HG03565 (cell line): ENCODE data around the gene RIC1.
"Not testable (repeated sequence)": the region's sequence is repeated elsewhere in the genome, so short reads cannot be mapped to it uniquely, and the experiment has no call there.

Source experiments
- ATAC-seq: cut with Tn5 transposase; IDR thresholded peaks from one replicate; pipeline ENCODE4 v1.9.1; 2021; ENCODE audit warnings: mild to moderate bottlenecking, moderate library complexity; ENCODE audit not compliant: unreplicated experiment

RIC1 gene

DNA sequence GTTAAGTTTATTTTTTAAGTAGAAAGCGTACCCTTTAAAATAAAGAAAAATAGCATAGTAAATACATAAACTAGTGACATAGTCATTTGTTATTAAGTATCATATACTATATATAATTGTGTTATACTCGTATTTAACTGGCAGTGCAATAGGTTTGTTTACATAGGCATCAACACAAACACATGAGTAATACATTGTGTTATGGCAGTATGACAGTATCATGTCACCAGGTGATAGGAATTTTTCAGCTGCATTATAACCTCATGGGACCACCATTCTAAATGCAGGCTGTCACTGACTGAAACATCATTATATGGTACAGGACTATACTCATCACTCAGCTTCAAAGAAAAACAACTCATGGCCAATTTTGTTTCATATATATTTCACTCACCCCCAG, 8.4 kb upstream of the RIC1 start:
- no peak for ATAC-seq

DNA sequence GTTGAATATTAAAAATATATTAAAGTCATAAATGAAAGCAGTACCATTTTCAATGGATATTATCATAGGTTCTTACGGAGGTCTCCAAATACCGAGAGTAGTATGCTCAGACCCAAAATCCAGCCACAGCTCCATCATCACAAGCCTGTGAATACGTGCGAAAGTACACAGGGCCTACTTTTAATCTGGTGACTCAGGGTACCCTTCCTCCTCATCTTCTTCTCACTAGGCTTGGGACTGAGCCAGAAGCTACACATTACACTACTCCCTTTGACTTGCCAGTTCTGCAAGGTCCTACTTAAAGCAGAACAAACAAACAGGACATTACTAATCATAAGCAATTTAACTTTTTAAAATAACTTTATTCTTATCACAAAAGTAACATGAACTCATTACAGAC, 7.6 kb upstream of the RIC1 start:
- no peak for ATAC-seq

DNA sequence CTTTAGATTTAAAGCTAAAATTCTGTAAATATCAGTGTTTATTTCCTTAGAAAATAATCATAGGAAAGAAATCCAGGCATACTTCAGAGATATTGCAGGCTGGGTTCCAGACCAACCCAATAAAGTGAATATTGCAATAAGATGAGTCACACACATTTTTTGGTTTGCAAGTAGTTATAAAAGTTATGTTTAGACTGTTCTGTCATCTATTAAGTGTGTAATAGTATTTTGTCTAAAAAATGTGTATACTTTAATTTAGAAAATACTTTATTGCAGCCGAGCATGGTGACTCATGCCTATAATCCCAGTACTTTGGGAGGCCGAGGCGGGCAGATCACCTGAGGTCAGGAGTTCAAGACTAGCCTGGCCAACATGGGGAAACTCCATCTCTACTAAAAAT, 6.9 kb upstream of the RIC1 start:
- ATAC-seq = no peak

DNA sequence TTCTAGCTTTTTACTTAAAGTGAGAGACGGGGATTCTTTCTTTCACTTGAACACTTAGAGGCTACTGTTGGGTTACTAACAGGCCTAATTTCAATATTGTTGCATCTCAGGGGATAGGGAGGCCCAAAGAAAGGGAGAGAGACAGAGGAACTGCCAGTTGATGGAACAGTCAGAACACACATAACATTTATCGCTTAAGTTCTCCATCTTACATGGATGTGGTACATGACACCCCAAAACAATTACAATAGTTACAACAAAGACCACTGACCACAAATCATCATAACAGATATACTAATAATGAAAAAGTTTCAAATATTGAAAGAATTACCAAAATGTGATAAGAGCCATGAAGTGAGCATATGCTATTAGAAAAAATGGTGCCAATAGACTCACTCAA, 4.3 kb upstream of the RIC1 start:
- no peak for ATAC-seq

DNA sequence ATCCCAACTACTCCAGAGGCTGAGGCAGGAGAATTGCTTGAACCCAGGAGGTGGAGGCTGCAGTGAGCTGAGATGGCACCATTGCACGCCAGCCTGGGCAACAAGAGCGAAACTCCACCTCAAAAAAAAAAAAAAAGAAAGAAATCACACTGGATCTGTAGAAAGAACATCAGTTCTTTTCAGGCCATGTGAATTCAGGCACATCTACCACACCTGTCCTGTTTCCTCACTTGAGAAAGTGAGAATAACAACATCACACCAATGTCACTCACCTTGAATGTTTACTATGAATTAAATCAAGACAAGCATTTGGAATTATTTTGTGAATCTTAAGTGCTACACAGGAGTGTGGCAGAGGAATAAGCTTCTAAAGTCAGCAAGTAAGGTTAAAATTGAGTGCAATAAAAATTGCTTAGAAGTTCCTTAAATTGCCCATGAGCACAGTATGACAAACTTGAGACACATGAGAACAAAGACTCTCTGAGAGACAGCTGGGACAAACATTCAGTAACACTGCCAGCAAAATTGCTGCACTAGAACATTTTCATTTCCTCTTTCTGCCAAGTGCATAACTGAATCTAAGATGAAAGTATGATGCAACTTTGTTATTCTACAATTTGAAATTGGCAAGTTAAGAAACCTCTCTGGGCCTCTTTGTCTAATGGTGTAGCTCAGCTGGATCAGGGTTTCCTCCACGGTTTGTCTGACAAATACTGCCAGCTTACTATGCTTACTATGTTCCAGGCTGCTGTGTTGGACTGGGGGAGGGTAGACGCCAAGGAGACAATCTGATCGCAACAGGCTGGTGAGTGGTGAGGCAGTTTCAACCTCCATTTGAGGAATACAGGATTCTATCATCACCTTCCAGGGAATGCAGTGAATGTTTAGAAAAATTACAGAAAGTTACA, 1.9 kb upstream of the RIC1 start:
- ATAC-seq = peak; percentile 50

DNA sequence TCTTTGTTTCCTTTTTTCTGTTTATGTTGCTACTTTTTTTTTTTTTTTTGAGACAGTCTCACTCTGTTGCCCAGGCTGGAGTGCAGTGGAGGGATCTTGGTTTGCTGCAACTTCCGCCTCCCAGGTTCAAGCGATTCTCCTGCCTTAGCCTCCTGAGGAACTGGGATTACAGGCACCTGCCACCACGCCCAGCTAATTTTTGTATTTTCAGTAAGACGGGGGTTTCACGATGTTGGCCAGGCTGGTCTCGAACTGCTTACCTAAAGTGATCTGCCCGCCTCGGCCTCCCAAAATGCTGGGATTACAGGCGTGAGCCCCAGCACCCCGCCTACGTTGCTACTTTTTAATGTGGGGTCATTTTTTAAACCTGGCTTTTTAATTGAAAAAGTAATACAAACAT, 1.2 kb upstream of the RIC1 start:
- ATAC-seq = not testable (repeated sequence)

DNA sequence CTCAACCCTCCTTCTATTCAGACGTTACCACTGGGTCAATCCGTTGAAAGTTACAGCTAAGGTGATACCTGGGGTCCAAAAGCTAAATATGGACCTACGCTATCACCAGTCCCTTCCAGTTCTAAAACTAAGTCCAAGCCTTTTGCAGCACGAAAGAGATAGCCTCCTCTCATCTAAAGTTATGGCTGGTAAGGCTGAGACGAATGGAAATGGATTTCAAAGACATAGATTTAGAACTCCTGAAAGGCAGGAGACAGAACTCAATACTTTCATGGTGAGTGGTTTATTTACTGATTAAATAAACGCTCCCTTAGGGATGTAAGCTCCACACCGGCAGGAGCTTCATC, 751 bp upstream of the RIC1 start:
- ATAC-seq = no peak

DNA sequence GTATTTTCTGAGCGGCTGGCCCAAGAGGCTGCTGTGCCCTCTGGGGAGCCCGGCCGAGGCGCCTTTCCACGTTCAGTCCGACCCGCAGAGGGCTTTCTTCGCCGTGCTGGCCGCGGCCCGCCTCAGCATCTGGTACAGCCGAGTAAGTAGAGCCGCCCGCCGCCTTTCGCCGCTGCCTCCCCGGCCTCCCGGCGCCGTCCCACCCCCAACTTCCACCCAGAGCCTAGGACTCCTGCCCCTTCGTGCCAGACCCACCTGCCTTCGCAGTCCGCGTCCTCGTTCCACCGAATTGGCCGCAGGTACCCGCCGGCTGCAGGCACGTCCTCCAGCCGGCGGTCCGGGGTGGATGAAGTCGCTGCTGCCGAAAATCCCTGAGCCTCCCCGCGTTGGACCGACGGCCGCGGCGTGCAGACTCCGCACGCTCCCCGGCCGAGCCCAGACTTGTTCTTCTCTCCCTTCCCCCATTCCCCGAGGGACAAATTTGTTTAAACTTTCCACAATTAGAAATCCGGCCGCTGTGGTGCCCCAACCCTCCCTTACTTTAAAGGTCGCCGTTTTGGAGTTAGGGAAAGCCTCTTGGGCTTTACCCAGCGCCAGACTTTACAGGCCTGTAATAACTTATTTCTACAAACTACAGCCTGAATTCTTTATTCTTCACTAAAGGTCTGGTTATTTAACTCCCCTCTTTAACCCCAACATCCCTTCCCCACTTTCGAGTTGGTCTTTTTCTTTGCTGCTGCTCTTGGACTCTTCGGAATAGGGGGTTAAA, 589 bp downstream of the RIC1 start:
- ATAC-seq = no peak

DNA sequence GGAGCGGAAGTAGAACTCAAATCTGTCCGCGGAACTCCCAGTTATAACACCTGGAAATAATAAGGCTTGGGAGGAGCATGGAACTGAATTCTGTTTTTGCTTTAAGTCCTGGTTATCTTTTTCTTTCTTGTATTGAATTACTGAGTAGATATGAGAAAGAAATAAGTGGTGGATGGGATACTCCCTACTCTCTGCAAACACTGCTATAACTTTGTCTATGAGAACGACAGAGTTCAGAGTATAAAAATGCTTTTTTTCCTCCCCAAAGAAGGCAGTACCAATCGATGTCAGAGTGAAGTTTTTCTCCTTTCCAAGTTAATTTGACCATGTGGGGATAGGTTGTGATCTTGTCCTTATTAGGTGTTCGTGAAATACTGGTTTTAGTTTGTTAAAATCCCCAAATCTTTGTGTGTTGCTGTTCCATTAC, 1.2 kb downstream of the RIC1 start:
- ATAC-seq = no peak

DNA sequence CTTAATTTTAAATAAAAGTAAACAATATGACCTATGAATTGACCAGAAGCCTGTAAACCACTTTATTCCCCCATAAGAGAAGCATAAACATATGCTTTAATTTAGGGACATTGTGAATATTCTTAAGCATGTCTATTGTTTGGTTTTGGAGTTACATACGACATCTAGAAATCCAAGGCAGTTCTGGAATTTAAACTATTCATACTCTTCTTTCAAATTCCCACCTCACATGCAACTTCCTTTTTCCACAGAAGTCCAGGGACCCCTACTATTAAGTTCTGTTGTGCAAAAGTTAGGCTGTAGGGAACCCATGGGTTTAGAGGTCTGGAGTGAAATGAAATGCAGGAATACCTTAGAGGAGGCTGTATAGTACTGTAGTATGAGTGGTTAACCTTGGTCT, 2.1 kb downstream of the RIC1 start:
- ATAC-seq = no peak

DNA sequence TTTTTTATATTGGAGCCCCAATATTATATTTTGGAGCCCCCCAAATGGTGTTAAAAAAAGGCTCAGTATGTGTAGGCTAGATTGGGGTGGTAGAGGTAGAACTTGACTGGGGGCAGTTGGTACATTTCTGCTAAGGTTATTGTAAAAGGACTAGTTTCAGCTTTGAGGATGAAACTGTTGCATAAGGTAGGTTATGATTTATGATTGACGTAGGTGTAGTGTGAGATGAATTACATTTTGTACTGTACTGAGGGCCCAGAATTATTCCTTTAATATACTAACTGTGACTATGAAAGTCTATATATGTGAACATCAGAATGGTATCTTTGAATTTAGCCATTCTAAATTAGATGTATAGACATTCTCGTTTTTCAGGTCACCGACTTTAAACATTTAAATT, 3.6 kb downstream of the RIC1 start:
- ATAC-seq = no peak

DNA sequence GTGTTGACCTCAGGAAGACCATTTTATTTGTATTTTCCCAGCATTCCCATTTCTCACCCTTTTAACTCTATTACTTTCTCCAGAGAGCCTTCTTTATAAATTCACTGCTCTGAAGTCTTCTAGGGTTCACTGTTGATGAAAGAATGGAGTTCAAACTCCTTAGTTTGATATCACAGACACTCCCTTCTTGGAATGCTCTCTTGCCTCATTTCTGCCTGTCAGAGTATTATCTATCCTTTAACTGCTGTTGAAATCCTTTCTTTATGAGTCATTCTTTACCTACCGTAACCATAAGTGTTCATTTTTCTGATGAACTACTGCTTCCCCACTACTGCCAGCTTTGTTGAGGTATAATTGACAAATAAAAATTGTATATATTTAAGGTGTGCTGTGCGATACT, 4.3 kb downstream of the RIC1 start:
- ATAC-seq = no peak

DNA sequence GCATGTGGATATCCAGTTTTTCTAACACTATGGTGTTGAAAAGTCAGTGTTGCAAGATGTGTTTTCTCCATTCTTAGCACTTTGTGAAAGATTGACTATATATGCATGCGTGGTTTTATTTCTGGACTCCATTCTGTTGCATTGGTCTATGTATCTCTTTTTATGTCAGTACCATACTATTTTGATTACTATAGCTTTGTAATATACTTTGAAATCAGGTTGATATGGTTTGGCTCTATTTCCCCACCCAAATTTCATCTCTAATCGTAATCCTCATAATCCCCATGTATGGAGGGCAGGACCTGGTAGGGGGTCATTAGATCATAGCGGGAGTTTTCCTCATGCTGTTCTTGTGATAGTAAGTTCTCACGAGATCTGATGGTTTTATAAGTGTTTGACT, 6.5 kb downstream of the RIC1 start:
- ATAC-seq = no peak

DNA sequence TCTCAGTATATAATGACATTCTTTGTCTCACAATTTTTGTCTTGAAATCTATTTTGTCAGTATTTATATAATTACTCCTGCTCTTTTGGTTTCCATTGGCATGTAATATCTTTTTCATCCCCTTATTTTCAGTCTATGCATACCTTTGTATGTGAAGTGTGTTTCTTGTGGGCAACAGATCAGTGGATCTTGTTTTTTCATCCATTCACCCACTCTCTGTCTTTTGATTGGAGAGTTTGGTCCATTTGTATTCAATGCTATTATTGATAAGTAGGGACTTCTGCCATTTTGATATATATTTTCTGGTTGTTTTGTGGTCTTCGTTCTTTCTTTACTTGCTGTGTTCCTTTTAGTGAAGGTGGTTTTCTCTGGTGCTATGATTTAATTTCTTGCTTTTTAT, 10.9 kb downstream of the RIC1 start:
- no peak for ATAC-seq

DNA sequence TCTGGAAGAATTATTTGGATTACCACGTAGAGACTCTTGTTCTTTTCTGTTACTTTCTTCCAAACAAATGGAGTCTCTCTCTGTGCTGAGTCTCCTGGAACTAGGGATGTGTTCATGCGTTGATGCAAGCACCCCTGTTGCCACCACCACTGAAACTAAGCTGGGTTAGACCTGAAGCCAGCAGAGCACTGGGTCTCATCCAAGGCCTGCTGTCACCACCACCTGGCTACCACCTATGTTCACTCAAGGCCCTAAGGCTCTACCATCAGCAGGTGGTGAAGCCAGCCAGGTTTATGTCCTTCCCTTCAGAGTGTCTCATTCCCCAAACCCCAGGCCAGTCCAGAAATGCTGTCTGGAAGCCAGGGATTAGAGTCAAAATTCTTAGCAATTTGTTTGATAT, 13.3 kb downstream of the RIC1 start:
- no peak for ATAC-seq

DNA sequence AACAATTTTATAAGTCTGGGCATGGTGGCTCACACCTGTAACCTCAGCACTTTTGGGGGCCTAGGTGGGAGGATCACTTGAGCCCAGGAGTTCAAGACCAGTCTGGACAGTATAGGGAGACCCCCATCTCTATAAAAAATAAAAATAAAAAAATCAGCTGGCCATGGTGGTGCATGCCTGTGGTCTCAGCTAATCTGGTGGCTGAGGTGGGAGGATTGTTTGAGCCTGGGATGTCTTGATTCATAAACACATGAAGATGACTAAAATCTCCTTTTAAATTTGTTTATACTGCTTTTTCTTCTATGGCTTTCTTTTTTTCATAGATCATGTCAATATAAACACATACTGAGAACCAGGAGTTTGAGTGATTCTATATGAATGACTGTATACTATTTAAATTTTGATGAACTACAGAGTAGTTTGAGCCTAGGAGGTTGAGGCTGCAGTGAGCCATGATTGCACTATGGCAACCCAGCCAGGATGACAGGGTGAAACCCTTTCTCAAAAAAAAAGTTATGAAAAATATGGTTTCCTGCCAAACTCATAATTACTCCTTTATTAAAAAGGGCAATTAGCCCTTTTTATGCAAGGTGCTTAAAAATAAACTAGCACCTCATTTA, 14.2 kb downstream of the RIC1 start:
- no peak for ATAC-seq

DNA sequence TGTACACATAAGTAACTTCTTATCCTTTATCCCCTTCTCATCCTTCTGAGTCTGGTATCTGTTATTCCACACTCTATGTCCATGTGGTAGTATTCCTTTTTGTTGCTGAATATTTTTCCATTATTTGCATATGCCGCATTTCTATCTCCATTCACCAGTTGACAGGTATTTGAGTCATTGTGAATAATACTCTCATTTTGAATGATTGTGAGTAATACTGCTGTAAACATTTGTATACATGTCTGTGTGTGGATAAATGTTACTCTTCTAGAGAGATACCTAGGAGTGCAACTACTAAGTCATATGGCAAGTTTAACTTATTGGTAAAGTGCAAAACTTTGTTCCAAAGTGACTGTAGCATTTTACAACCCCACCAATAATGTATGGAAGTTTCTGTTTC, 15.6 kb downstream of the RIC1 start:
- no peak for ATAC-seq

DNA sequence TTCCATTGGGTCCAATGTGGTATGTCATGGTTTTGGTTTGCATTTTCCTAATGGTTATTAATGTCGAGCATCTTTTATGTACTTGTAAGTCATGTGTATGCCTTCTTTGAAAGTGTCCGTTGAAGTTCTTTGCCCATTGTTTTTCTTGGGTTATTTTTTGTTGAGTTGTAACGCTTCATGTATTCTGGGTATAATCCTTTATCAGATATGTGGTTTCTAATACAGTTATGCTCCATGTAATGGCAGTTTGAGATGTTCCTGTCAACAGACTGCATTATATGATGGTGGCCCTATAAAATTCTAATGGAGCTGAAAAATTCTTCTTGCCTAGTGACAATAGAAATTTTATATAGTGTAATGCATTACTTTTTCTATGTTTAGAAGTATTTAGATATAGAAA, 17.2 kb downstream of the RIC1 start:
- no peak for ATAC-seq

DNA sequence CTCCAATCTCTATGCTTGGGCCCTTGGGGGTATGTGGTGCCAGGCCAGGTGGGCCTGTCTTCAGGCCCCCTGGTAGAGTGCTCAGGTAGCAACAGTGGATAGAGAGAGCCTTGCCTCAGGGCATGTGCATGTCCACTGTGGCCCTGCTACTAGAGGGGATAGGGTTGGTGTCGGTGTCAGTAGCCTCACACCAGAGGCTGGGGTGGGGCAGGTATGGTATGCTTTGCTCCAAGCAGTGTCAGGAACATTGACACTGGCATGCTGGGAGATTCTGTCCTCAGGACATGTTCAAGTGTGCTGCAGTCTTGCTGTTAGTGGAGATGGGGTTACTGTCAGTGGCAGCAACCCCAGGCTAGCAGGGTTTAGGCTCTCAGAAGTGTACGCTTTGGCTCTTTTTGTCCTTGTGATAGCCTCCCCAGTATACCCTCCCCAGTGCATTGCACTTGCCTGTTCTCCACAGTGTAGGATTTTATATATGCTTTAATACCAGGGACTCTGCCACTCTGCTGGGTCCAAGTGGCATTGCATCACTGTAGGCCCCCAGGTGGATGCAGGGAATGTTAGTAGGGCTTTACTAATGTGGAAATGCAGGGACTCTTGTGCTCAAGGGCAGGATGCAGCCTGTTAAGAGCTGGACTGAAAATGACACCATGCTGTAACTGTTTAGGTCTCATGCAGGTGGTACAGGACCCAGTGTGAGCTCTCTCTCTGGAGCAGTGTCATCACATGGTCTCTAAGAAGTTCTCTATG, 21.6 kb downstream of the RIC1 start:
- ATAC-seq = no peak

DNA sequence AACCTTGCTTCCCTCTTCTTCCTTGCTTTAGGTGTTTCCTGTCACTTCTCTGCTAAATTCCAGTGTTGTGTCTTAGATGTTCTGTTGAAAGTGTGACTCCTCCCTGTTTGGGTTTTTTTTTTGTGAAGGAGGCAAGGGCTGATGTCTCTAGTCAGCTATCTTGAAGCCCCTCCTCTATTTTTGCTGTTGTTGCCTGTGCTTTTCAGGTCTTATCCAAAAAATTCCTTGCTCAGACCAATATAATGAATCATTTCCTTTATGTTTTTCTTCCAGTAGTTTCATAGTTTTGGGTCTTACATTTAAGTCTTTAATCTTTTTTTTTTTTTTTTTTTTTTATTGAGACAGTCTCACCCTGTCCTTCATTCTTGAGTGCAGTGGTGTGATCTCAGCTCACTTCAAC, 22.3 kb downstream of the RIC1 start:
- no peak for ATAC-seq

DNA sequence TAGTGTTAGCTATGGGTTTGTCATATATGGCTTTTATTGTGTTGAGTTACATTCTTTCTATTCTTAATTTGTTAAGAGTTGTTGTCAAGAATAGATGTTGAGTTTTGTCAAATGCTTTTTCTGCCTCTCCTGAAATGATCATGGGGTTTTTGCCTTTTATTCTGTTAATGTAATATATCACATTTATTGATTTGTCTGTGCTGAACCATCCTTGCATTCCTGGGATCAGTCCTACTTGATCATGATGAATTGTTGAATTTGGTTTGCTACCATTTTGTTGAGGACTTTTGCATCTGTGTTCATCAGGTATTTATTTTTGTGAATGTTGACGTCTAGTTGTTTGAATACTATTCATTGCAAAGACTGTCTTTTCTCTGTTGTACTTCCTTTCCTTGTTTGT, 23.9 kb downstream of the RIC1 start:
- no peak for ATAC-seq
